ENCODE results near the gene SCML2.

DNA sequence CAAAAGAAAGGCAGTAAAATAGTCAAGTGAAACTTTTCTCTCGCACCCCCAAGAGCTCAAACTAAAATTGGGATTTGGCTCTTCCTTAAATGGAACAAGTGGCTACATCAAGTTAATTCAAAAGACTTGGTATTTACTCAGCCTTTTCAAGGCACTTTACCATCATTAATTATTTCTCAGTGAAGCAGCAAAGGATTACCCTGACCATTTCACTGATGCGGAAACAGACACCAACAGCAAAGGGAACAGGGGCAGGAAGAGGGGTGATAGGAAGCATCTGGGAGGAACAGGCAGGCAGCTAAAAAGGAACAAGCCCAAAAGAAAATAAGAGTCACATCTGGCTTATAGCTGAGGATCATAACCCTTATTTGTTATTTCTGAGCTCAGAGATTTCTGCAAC is 2.7 kb downstream of the SCML2 start:
- TF ChIP-seq CTCF (conservative IDR thresholded peaks at IDR 0.05; ENCODE audit: low read depth in 2 of 2) = no peak
- TF ChIP-seq EZH2 (IDR thresholded peaks at IDR 0.05; ENCODE audit: low read depth, unreplicated experiment) = no peak
